ENCODE data around the gene FAM228B.

FAM228B gene

DNA sequence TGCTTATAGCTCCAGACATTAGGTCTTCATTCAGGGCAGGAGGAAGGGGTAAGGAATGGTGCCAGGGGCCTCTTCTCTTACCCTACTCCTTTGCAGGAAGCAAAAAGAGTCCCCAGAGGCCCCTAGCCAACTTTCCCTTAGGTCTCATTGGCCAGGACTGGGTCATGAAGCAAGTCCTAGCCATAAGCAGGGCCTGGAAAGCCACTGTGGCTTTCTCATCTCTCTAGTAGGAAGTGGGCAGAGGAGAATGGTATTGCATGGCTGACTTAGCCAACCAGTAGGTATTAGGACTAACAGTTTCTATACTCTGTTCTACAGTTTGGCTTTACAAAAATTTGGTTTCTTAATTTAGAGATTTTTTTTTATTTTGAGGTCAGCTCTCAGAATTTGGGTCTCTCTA, 56.4 kb downstream of the FAM228B start:
- TF ChIP-seq, protein P1, sequence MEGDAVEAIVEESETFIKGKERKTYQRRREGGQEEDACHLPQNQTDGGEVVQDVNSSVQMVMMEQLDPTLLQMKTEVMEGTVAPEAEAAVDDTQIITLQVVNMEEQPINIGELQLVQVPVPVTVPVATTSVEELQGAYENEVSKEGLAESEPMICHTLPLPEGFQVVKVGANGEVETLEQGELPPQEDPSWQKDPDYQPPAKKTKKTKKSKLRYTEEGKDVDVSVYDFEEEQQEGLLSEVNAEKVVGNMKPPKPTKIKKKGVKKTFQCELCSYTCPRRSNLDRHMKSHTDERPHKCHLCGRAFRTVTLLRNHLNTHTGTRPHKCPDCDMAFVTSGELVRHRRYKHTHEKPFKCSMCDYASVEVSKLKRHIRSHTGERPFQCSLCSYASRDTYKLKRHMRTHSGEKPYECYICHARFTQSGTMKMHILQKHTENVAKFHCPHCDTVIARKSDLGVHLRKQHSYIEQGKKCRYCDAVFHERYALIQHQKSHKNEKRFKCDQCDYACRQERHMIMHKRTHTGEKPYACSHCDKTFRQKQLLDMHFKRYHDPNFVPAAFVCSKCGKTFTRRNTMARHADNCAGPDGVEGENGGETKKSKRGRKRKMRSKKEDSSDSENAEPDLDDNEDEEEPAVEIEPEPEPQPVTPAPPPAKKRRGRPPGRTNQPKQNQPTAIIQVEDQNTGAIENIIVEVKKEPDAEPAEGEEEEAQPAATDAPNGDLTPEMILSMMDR (conservative IDR thresholded peaks at IDR 0.05): no peak
- no peak overlapping the region for H3K27ac ChIP-seq

DNA sequence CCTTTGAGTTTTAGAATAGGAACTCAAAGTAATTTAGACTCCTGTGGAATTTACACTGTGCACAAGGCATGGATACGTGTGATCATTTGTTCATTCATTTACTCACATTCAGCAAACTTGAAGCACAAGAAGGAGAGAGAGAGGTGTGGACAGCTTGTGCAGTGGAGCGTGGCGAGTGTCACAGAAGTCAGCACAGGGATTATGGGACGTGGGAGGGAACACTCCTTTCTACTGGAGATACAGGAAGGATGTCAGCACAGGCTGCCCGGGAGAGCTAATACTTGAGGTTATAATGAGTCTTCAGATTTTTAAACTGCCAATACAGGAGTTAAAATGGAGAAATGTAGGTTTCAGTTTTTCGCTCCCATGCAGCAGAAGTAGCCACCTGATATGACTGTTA, 58.6 kb downstream of the FAM228B start:
- TF ChIP-seq, protein P1 (conservative IDR thresholded peaks at IDR 0.05): no peak
- peak overlapping the region; percentile 51 for H3K27ac ChIP-seq

DNA sequence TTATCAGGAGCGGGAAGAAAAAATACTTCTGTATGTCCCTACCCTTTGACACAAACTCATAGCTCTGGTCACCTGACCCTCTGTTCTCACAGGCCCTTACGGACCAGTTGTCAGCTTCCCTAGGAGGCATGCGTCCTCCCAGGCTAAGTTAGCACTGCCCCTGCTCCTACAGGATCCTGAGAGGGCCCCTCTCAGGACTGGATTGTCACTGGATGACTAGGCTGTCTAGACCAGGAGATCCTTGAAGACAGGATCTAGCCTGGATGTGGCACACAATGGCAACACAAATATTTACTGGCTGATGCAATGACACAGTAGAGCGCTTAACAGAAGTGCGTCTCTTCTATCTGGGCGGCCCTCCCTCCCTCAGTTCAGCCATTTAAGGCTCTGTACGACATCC, 59.2 kb downstream of the FAM228B start:
- TF ChIP-seq, protein P1 (conservative IDR thresholded peaks at IDR 0.05): no peak
- peak overlapping the region; percentile 51 for H3K27ac ChIP-seq

DNA sequence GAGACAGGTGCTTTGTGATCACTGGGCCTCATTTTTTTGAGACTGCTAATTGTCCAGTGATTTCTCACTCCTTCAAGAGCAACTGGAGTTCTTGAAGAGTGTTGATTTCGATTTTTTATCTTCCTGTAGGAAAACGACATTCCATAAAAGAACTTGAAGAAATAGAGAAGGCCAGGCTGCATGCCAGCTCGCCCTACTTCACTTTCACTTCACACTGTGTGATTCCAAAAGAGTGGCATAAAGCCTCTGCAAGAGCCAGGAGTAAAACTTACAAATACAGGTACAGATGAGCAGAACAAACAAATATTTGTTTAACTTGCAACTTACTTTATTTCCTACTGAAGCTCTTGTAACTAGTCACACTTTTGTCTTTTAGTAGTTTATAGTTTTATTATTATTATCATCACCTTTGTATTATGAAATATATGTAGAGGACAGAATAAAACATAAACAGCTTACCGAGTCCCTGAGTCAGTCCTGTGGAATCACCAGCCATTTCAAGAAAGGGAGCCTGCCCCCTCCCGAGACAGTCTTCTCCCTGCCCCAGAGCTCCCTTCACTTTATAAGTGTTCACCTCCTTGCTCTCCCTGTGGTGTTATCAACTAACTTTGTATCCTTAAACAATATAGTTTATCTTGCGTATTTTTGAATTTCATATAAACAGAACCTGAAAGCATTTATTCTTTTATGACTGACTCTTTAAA, 60.2 kb downstream of the FAM228B start:
- peak overlapping the region; percentile 51 for H3K27ac ChIP-seq
- TF ChIP-seq, protein P1 (conservative IDR thresholded peaks at IDR 0.05): no peak

DNA sequence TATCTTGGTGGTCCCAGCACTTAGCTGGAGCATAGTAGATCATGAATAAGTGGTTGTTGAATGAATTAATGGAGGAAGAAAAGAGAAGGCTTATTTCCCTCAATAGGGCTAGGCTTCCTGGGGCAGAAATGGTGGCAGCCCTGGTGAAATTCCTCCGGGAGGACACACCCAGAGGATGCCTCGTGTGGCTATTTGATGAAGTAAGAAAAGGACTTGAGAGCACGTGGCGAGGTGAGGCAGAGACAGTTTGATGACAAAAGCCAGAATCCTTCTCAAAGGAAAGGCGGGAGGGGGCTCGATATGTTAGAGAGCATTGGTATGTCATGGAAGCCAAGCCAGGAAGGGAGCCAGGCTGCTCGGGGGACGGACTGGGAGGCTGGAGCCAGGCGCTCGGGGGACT, 66.3 kb downstream of the FAM228B start:
- TF ChIP-seq, protein P1 (conservative IDR thresholded peaks at IDR 0.05): no peak

DNA sequence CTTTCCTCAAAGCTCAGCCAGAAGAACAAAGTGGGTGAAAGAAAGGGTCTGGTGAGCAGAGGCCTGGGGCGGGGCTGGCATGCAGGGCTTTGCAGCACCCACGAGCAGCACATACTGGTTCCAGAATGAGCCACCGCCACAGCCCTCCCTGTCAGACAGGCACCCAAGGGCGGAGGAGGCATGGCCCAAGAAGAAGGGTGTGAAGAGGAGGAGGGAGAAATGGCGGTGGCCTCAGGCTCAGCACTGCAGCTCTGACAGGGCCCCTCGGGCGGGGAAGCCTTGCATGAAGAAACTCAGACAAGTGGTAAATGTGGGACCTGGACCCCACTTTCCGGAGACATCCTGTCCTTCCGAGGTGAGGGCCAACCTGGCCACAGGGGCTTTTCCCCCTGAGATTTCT, 67.2 kb downstream of the FAM228B start:
- TF ChIP-seq, protein P1 (conservative IDR thresholded peaks at IDR 0.05): no peak
- no peak overlapping the region for H3K27ac ChIP-seq

More for the DNA sequence above, 66.3 kb downstream of the FAM228B start:
- H3K27ac ChIP-seq: no peak overlapping the region

DNA sequence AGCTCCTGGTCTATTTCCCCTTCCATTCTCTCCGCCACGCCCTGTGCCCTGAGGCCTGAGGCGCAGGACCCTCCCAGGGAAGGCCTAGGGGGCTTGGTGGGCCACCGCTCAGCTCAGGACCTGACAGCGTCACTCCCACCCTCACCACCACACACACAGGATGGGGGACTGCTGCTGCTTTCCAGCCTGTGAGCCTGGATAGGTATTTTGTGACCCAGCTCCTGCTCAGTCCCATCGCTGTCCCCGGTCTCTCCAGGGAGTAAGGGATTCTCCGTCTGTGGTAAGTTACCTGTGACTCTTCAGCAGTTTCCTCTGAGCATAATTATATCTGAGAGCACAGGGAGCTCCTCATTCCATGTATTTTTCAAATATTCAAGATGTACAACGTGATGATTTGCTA, 67.9 kb downstream of the FAM228B start:
- TF ChIP-seq, protein P1 (conservative IDR thresholded peaks at IDR 0.05): no peak
- H3K27ac ChIP-seq: no peak overlapping the region

Measured in VCaP (cell line).